Activated naive CD4-positive, alpha-beta T cell treated with anti-CD3 and anti-CD28 coated beads, Interleukin-2, amount 50 U/mL, for 16 hours (primary cell): Measurements from ENCODE around the gene HELQ.
"Not testable (repeated sequence)": the region's sequence is repeated elsewhere in the genome, so short reads cannot be mapped to it uniquely, and the experiment has no call there.

ENCODE experiments used
- DNase-seq: peaks from one replicate; pipeline ENCODE4 v3.0.0-alpha.2; 2020

Gene HELQ

GRCh38 chr4:83455281-83456183 is at the start of gene HELQ, which contains the start of gene MRPS18C:
TSS of gene HELQ (minus strand) at chr4:83455823. CDS start at chr4:83455693, 130 bp downstream.
TSS of gene MRPS18C (plus strand) at chr4:83456058. CDS start at chr4:83456078, 20 bp downstream.
- peak; percentile 94 for DNase-seq

GRCh38 chr4:83504996-83505395 is 49.4 kb upstream of the HELQ start:
- DNase-seq: no peak

GRCh38 chr4:83504503-83504902 is 48.9 kb upstream of the HELQ start:
- no peak for DNase-seq

GRCh38 chr4:83503974-83504373 is 48.4 kb upstream of the HELQ start:
- DNase-seq: peak; percentile 25

GRCh38 chr4:83501671-83502070 is 46.0 kb upstream of the HELQ start:
- not testable (repeated sequence) for DNase-seq

GRCh38 chr4:83498187-83498586 is 42.6 kb upstream of the HELQ start:
- no peak for DNase-seq

GRCh38 chr4:83496085-83496917 is 40.7 kb upstream of the HELQ start:
- DNase-seq: not testable (repeated sequence)

GRCh38 chr4:83490876-83491450 is 35.3 kb upstream of the HELQ start:
- DNase-seq: no peak

GRCh38 chr4:83489711-83490326 is 34.2 kb upstream of the HELQ start:
- DNase-seq: no peak

GRCh38 chr4:83486457-83487129 is 31.0 kb upstream of the HELQ start:
- no peak for DNase-seq

GRCh38 chr4:83484500-83485461 is 29.2 kb upstream of the HELQ start, which contains the start of gene ABRAXAS1:
TSS of gene ABRAXAS1 (minus strand) at chr4:83485100. CDS start at chr4:83485072, 28 bp downstream.
- peak; percentile 96 for DNase-seq

GRCh38 chr4:83473966-83474365 is 18.3 kb upstream of the HELQ start:
- DNase-seq: no peak

GRCh38 chr4:83473423-83473822 is 17.8 kb upstream of the HELQ start:
- DNase-seq: no peak

- no peak for DNase-seq
Observed at GRCh38 chr4:83456184-83456501, 520 bp upstream of the HELQ start.

GRCh38 chr4:83454686-83455085 is 937 bp downstream of the HELQ start:
- DNase-seq: no peak

- DNase-seq: no peak
Observed at GRCh38 chr4:83449009-83449408, 6.6 kb downstream of the HELQ start.

GRCh38 chr4:83440899-83441298 is 14.7 kb downstream of the HELQ start:
- DNase-seq: no peak

GRCh38 chr4:83440148-83440814 is 15.3 kb downstream of the HELQ start:
- no peak for DNase-seq

GRCh38 chr4:83438719-83439118 is 16.9 kb downstream of the HELQ start:
- DNase-seq: no peak

GRCh38 chr4:83436680-83437079 is 18.9 kb downstream of the HELQ start:
- no peak for DNase-seq
